Thoracic aorta (tissue), 2 donors: ENCODE data around the gene PTP4A2. TPM values are rescaled to one million over a fixed set of nuclear protein-coding genes. Genes with fewer than 3 reads are reported as not detected.
"Not testable (repeated sequence)": the region's sequence is repeated elsewhere in the genome, so short reads cannot be mapped to it uniquely, and the experiment has no call there.

ENCODE experiments used
- ATAC-seq: fragments of 150-250 bp; one replicate; pipeline ENCODE4 v1.8.0; 2017; ENCODE audit warnings: low read depth; ENCODE audit not compliant: insufficient number of reproducible peaks, low FRiP score
- DNase-seq: peaks from one replicate; pipeline ENCODE4 v3.0.0-alpha.2; 2020; ENCODE audit warnings: low spot score
- H3K27ac ChIP-seq, 2 donors: fragments of 200-600 bp; sonication (generic); 1 replicate in 1 of 2; 2 replicates in 1 of 2; pipeline ENCODE4 v1.5.1; 2016; ENCODE audit warnings: mild to moderate bottlenecking in 2 of 2, moderate library complexity in 2 of 2
- H3K27me3 ChIP-seq: fragments of 200-600 bp; sonication (generic); replicated peaks from 2 replicates; pipeline ENCODE4 v1.6.0; 2016; ENCODE audit warnings: mild to moderate bottlenecking; ENCODE audit not compliant: insufficient read depth
- H3K36me3 ChIP-seq: fragments of 200-600 bp; sonication (generic); one replicate; pipeline ENCODE4 v1.5.1; 2016
- H3K4me1 ChIP-seq, 2 donors: fragments of 200-600 bp; sonication (generic); 1 replicate in 1 of 2; 2 replicates in 1 of 2; pipeline versions ENCODE4 v1.5.1 to v1.6.0; 2016; ENCODE audit warnings: low read depth in 2 of 2, mild to moderate bottlenecking in 1 of 2; ENCODE audit not compliant: control insufficient read depth in 1 of 2
- H3K4me3 ChIP-seq: fragments of 200-600 bp; sonication (generic); 2 replicates; pipeline ENCODE4 v1.5.1; 2016; ENCODE audit warnings: mild to moderate bottlenecking
- H3K9me3 ChIP-seq: fragments of 200-600 bp; sonication (generic); 2 replicates; pipeline ENCODE4 v1.5.1; 2016
- total RNA-seq, 2 donors: library from RNA; depleted of rRNA; stranded (reverse); fragments of >200 nt; gene quantifications; one replicate each; pipeline versions ENCODE4 v1.1.0 to v1.2.3, GENCODE V29; 2016
- TF ChIP-seq, protein P1 (sequence below): fragments of 200-600 bp; sonication (generic); IDR thresholded peaks from one replicate; pipeline ENCODE4 v1.5.1; 2019; ENCODE audit warnings: antibody characterized with exemption

The PTP4A2 gene
- total RNA-seq, 2 donors from 2014 or later: 104 to 237 TPM

DNA sequence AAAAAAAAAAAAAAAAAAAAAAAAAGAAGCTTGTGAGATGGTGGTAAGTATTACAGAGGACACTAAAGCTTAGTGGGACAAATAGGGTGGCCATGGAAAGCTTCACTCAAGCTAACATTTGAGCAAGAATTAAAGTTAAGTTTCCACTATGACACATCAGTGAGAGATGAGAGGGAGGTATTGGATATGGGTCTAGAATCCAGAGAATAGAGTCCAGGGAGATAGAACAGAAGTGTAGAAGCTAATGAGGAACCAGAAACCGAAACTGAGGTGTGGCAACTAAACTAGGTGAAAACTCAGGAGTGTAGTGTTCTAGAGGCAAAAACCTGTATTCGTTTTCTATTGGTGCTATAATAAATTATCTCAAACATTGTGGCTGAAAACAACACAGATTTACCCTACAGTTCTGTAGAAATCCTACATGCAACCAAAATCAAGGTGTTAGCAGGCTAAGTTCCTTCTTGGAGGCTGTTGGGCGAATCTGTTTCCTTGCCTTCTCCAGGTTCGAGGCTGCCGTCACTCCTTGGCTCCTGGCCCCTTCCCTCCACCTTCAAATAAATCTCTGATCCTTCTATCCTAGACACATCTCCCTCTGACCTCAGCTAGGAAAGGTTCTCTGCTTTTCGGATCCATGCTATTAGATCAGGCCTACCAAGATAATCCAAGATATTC, 36.2 kb downstream of the PTP4A2 start:
- DNase-seq (no peak), ATAC-seq (no peak)
- TF ChIP-seq, protein P1, sequence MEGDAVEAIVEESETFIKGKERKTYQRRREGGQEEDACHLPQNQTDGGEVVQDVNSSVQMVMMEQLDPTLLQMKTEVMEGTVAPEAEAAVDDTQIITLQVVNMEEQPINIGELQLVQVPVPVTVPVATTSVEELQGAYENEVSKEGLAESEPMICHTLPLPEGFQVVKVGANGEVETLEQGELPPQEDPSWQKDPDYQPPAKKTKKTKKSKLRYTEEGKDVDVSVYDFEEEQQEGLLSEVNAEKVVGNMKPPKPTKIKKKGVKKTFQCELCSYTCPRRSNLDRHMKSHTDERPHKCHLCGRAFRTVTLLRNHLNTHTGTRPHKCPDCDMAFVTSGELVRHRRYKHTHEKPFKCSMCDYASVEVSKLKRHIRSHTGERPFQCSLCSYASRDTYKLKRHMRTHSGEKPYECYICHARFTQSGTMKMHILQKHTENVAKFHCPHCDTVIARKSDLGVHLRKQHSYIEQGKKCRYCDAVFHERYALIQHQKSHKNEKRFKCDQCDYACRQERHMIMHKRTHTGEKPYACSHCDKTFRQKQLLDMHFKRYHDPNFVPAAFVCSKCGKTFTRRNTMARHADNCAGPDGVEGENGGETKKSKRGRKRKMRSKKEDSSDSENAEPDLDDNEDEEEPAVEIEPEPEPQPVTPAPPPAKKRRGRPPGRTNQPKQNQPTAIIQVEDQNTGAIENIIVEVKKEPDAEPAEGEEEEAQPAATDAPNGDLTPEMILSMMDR: no peak
- peaks cover 0 to 13% of the 10 kb centered on the region in 2 donors for H3K4me1 ChIP-seq
- peaks cover 5% of the 10 kb centered on the region for H3K36me3 ChIP-seq
- H3K9me3 ChIP-seq: no peaks in the 10 kb centered on the region
- no peaks in the 10 kb centered on the region for H3K27me3 ChIP-seq
- H3K4me3 ChIP-seq: no peak overlapping the region
- no peak overlapping the region for H3K27ac ChIP-seq

DNA sequence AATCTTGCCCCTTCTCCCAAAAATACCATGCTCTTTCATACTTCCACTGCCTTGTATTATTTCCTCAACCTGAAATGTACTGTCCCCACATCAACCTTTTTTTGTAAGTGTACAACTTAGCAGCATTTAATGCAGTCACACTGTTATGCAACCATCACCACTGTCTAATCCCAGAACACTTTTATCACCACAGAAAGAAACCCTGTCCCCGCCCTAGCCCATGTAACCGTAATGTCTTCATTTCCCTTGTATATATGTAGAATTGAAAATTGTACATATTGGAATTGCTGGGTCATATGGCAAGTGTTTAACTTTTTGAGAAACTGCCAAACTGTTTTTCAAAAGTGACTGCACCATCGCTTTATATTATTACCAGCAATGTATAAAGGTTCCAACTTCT, 37.4 kb downstream of the PTP4A2 start:
- no peaks in the 10 kb centered on the region for H3K9me3 ChIP-seq
- H3K27ac ChIP-seq: no peak overlapping the region
- ATAC-seq (no peak), DNase-seq (no peak)
- H3K36me3 ChIP-seq: no peaks in the 10 kb centered on the region
- H3K4me3 ChIP-seq: no peak overlapping the region
- peaks cover 0 to 13% of the 10 kb centered on the region in 2 donors for H3K4me1 ChIP-seq
- H3K27me3 ChIP-seq: no peaks in the 10 kb centered on the region
- TF ChIP-seq, protein P1: no peak

DNA sequence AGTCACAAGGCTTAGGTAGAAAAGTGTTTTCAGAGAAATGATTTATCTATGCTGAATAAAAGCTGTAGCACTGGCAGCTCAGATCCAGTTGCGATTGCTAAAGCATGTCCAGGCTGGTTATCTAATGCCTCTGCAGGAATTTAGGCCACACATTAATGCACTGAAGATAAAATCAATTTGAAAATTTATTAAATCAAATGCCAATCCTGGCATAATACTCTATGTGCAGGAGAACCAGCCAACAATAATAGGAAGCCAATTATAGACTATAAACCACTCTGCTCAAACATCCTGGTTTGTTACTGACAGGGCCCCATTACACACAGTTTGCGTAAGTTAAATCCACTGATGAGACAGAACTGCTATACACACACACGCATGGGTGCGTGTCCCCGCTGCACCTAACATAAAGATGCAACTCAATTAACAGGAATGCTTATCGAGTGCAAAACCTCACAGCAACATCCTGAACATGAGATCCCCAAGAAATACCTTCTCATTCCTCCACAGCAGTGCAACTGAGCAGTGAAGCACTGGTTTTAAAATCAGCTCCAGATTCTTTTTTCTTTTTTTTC, 40.6 kb downstream of the PTP4A2 start:
- Histone ChIP-seq H3K9me3 (no peaks in the 10 kb centered on the region), H3K36me3 (no peaks in the 10 kb centered on the region), H3K27ac (no peak overlapping the region), H3K4me3 (no peak overlapping the region), H3K4me1 (peaks cover 0 to 13% of the 10 kb centered on the region in 2 donors), H3K27me3 (no peaks in the 10 kb centered on the region)
- TF ChIP-seq, protein P1: no peak
- DNase-seq (no peak), ATAC-seq (no peak)

DNA sequence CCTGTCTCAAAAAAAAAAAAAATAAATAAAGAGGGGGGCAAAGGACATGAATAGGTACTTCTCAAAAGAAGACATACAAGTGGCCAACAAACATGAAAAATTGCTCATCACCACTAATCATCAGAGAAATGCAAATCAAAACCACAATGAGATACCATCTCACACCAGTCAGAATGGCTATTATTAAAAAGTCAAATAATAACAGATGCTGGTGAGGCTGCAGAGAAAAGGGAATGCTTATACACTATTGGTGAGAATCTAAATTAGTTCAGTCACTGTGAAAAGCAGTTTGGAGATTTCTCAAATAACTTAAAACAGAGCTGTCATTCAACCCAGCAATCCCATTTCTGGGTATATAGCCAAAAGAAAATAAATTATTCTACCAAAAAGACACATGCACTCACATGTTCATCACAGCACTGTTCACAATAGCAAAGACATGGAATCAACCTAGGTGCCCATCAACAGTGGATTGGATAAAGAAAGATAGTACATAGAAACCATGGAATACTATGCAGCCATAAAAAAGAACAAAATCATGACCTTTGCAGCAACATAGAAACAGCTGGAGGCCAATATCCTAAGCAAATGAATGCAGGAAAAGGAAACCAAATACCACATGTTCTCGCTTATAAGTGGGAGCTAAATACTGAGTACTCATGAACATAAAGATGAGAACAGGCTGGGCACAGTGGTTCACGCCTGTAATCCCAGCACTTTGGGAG, 42.5 kb downstream of the PTP4A2 start:
- H3K27ac ChIP-seq, H3K36me3 ChIP-seq, H3K9me3 ChIP-seq, ATAC-seq, H3K27me3 ChIP-seq, DNase-seq, H3K4me3 ChIP-seq: not testable (repeated sequence)
- peaks cover 0 to 13% of the 10 kb centered on the region in 2 donors for H3K4me1 ChIP-seq

DNA sequence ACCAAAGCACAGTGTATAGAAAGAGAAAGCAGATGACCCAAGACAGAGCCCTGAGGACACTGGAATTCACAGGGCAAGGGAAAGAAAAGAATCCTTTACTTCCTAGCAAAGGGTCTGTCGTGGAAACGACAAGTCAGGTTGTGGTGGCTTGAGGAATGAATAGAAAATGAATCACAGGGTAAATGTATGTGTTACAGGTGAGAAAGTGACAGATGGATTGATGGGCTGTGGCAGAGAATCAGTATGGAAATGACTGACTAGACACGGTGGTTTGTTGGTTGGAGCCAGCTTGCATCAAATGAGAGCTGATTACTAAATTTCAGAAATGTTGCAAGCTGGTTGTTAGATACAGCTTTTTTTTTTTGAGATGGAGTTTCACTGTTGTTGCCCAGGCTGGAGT, 46.9 kb downstream of the PTP4A2 start:
- TF ChIP-seq, protein P1: no peak

More for the DNA sequence above, 46.9 kb downstream of the PTP4A2 start:
- no peaks in the 10 kb centered on the region for H3K36me3 ChIP-seq
- H3K9me3 ChIP-seq: no peaks in the 10 kb centered on the region
- ATAC-seq (no peak), DNase-seq (no peak)
- no peak overlapping the region for H3K27ac ChIP-seq
- H3K27me3 ChIP-seq: no peaks in the 10 kb centered on the region
- H3K4me1 ChIP-seq: no peaks in the 10 kb centered on the region
- H3K4me3 ChIP-seq: no peak overlapping the region
